ENCODE results near the gene ASAP3.
A peak's percentile ranks its signal among the peaks of the same experiment; 100 is the strongest.

The ASAP3 gene

DNA sequence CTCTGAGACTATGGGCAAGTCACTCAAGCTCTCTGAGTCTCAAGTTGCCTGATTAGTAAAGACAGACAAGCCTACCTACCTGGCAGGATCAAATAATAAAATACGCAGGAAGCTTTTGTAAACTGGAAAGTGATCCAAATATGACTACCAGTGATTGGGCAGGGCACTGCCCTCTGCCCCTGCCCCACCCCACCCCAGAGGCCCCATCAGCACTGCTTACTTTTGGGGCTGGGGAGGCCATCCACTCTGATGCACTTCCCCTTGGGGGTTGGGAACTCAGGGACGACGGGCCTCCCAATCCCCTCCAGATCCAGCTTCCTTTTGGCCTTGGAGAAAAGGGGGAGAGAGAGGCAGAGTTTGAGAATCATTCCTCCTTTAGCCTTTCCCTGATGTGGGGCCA is 40.2 kb upstream of the ASAP3 start:
- Histone ChIP-seq H3K9me2 (replicated peaks; ENCODE audit: insufficient read depth, low read length) (no peaks in the 10 kb centered on the region), H3F3A (ENCODE audit: insufficient read depth, low read length) (peaks cover 49% of the 10 kb centered on the region), H3K4me2 (ENCODE audit: low read depth, low read length) (peak overlapping the region; percentile 74), H3K9ac (ENCODE audit: low read length) (peak overlapping the region; percentile 98; the same call in 1 of the 2 replicates), H3K27me3 (replicated peaks; ENCODE audit: insufficient read depth, low read length) (no peaks in the 10 kb centered on the region), H4K20me1 (ENCODE audit: insufficient read depth, low read length) (no peaks in the 10 kb centered on the region), H3K79me2 (ENCODE audit: low read length) (peaks cover 78% of the 10 kb centered on the region), H3K4me3 (ENCODE audit: low read length) (peak overlapping the region; percentile 44), H2AFZ (ENCODE audit: low read length) (no peak overlapping the region), H3K9me3 (replicated peaks; ENCODE audit: insufficient read depth, low read length) (no peaks in the 10 kb centered on the region), H3K36me3 (replicated peaks; ENCODE audit: insufficient read depth, low read length) (peaks cover 15% of the 10 kb centered on the region), H3K4me1 (ENCODE audit: low read length) (peaks cover 45% of the 10 kb centered on the region), H3K27ac (ENCODE audit: low read length) (peak overlapping the region; percentile 95; the same call in 1 of the 2 replicates)
- TF ChIP-seq EZH2phosphoT487 (IDR thresholded peaks at IDR 0.05; ENCODE audit: low read length) (no peak), EZH2 (optimal IDR thresholded peaks at IDR 0.05; ENCODE audit: low read depth, low read length) (no peak)
- TF ChIP-seq, protein P1, sequence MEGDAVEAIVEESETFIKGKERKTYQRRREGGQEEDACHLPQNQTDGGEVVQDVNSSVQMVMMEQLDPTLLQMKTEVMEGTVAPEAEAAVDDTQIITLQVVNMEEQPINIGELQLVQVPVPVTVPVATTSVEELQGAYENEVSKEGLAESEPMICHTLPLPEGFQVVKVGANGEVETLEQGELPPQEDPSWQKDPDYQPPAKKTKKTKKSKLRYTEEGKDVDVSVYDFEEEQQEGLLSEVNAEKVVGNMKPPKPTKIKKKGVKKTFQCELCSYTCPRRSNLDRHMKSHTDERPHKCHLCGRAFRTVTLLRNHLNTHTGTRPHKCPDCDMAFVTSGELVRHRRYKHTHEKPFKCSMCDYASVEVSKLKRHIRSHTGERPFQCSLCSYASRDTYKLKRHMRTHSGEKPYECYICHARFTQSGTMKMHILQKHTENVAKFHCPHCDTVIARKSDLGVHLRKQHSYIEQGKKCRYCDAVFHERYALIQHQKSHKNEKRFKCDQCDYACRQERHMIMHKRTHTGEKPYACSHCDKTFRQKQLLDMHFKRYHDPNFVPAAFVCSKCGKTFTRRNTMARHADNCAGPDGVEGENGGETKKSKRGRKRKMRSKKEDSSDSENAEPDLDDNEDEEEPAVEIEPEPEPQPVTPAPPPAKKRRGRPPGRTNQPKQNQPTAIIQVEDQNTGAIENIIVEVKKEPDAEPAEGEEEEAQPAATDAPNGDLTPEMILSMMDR (IDR thresholded peaks at IDR 0.05; ENCODE audit: low read length) = no peak
- no peak for DNase-seq

DNA sequence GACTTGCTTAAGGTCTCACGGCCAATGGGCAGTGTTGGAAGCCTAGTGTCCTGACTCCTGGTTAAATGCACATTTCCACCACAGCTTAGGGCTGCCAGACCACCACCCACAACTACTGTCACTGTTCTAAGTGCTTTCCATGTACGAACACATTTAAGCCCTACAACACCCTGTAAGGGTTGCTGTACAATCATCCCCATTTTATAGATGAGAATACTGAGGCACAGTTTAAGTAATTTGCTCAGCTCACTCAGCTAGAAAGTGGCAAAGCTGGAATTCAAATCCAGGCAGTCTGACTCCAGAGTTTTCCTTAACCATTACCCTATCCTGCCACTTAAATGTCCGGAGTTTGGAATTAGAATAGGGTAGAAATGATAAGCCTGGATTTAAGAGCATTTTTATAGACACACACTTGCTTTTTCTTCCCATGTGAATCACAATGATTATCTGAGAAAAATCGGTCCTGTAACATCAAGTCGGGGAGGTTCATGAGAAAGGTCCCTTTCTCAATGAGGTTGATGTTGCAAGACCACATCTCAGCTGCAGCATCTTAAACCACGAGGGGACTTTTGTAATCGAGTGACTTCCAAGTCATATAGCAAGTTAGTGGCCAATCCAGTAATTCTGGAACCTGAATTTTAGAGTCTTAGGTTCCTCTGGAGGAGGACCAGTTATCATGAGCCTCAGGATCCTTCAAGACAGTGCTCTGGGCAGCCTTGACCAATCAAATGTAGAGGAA is 38.4 kb upstream of the ASAP3 start:
- Histone ChIP-seq H3K36me3 (replicated peaks; ENCODE audit: insufficient read depth, low read length) (peaks cover 28% of the 10 kb centered on the region), H3K27ac (ENCODE audit: low read length) (no peak overlapping the region), H3K9me2 (replicated peaks; ENCODE audit: insufficient read depth, low read length) (no peaks in the 10 kb centered on the region), H2AFZ (ENCODE audit: low read length) (no peak overlapping the region), H3F3A (ENCODE audit: insufficient read depth, low read length) (peaks cover 32% of the 10 kb centered on the region), H3K4me2 (ENCODE audit: low read depth, low read length) (no peak overlapping the region), H3K79me2 (ENCODE audit: low read length) (peaks cover 81% of the 10 kb centered on the region), H3K4me3 (ENCODE audit: low read length) (no peak overlapping the region), H3K9ac (ENCODE audit: low read length) (no peak overlapping the region), H3K9me3 (replicated peaks; ENCODE audit: insufficient read depth, low read length) (no peaks in the 10 kb centered on the region), H4K20me1 (ENCODE audit: insufficient read depth, low read length) (no peaks in the 10 kb centered on the region), H3K4me1 (ENCODE audit: low read length) (peaks cover 34% of the 10 kb centered on the region), H3K27me3 (replicated peaks; ENCODE audit: insufficient read depth, low read length) (no peaks in the 10 kb centered on the region)
- no peak for DNase-seq
- TF ChIP-seq EZH2phosphoT487 (IDR thresholded peaks at IDR 0.05; ENCODE audit: low read length) (no peak), EZH2 (optimal IDR thresholded peaks at IDR 0.05; ENCODE audit: low read depth, low read length) (no peak)
- TF ChIP-seq, protein P1 (IDR thresholded peaks at IDR 0.05; ENCODE audit: low read length) = no peak

DNA sequence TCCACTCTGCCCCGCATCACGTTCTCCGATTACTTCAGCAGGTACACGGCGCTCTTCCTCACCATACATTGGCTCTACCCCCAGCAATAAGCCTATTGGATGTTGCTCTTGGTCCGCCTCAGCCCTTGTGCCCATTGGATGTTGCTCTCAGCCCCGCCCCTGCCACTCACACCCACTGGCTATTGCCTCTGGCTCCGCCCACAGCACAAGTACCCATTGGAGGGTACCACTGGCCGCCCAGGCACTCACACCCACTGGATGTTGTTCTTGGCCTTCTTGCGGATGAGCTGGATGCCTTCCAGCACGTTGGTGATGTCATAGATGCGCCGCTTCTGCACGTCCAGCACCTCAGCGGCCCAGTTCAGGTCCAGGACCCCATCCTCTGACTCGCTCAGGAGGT is 37.6 kb upstream of the ASAP3 start:
- Histone ChIP-seq H3K79me2 (ENCODE audit: low read length) (peaks cover 80% of the 10 kb centered on the region), H3K9me2 (replicated peaks; ENCODE audit: insufficient read depth, low read length) (no peaks in the 10 kb centered on the region), H3K9ac (ENCODE audit: low read length) (no peak overlapping the region), H3K27me3 (replicated peaks; ENCODE audit: insufficient read depth, low read length) (no peaks in the 10 kb centered on the region), H3K9me3 (replicated peaks; ENCODE audit: insufficient read depth, low read length) (no peaks in the 10 kb centered on the region), H3K4me2 (ENCODE audit: low read depth, low read length) (no peak overlapping the region), H2AFZ (ENCODE audit: low read length) (no peak overlapping the region), H4K20me1 (ENCODE audit: insufficient read depth, low read length) (no peaks in the 10 kb centered on the region; the same call in 1 of the 2 replicates), H3K4me1 (ENCODE audit: low read length) (peaks cover 26% of the 10 kb centered on the region), H3F3A (ENCODE audit: insufficient read depth, low read length) (peaks cover 24% of the 10 kb centered on the region), H3K4me3 (ENCODE audit: low read length) (no peak overlapping the region), H3K36me3 (replicated peaks; ENCODE audit: insufficient read depth, low read length) (peaks cover 34% of the 10 kb centered on the region), H3K27ac (ENCODE audit: low read length) (no peak overlapping the region)
- TF ChIP-seq, protein P1 (IDR thresholded peaks at IDR 0.05; ENCODE audit: low read length) = no peak
- TF ChIP-seq EZH2 (optimal IDR thresholded peaks at IDR 0.05; ENCODE audit: low read depth, low read length) = no peak
- no peak for TF ChIP-seq EZH2phosphoT487 (IDR thresholded peaks at IDR 0.05; ENCODE audit: low read length)
- no peak for DNase-seq

Measured in MM.1S (cell line).